Suprapubic skin (tissue), 4 donors: ENCODE data around the gene MIPEP. TPM values are rescaled to one million over a fixed set of nuclear protein-coding genes. Genes with fewer than 3 reads are reported as not detected.
A peak's percentile ranks its signal among the peaks of the same experiment; 100 is the strongest.

ENCODE experiments used
- DNase-seq, 2 donors: peaks; one replicate each; pipeline ENCODE4 v3.0.0-alpha.2; 2019; ENCODE audit warnings: low spot score in 2 of 2
- H3K27ac ChIP-seq: fragments of 200-600 bp; sonication (generic); one replicate; pipeline ENCODE4 v1.5.1; 2019
- H3K27me3 ChIP-seq: fragments of 200-600 bp; sonication (generic); one replicate; pipeline ENCODE4 v1.5.1; 2019
- H3K36me3 ChIP-seq: fragments of 200-600 bp; sonication (generic); one replicate; pipeline ENCODE4 v1.5.1; 2019
- H3K4me1 ChIP-seq: fragments of 200-600 bp; sonication (generic); one replicate; pipeline ENCODE4 v1.5.1; 2019
- H3K4me3 ChIP-seq: fragments of 200-600 bp; sonication (generic); one replicate; pipeline ENCODE4 v1.5.1; 2019; ENCODE audit warnings: mild to moderate bottlenecking
- H3K9me3 ChIP-seq: fragments of 200-600 bp; sonication (generic); one replicate; pipeline ENCODE4 v1.5.1; 2019
- CTCF ChIP-seq, 2 donors: fragments of 200-600 bp in 1 of 2; fragments of 450-650 bp in 1 of 2; sonication (generic) in 1 of 2; IDR thresholded peaks; one replicate each; pipeline ENCODE4 v1.5.1; 2016 to 2019; ENCODE audit warnings: antibody characterized with exemption in 2 of 2, mild to moderate bottlenecking in 1 of 2, moderate library complexity in 1 of 2
- EP300 ChIP-seq: sonication (generic); formaldehyde crosslinking; IDR thresholded peaks from one replicate; pipeline ENCODE4 v1.6.1; 2017; ENCODE audit warnings: antibody characterized with exemption
- POLR2A ChIP-seq, 2 donors: fragments of 450-650 bp; IDR thresholded peaks; one replicate each; pipeline ENCODE4 v1.6.1; 2017; ENCODE audit warnings: antibody characterized with exemption in 2 of 2, mild to moderate bottlenecking in 2 of 2, moderate library complexity in 2 of 2
- POLR2AphosphoS5 ChIP-seq, 3 donors: sonication (generic); formaldehyde crosslinking; IDR thresholded peaks; one replicate each; pipeline ENCODE4 v1.6.1; 2017; ENCODE audit warnings: antibody characterized with exemption in 3 of 3
- WGBS: methylation state at CpG from one replicate; pipeline ENCODE4 v1.1.5; 2018; 5-methylcytosine and 5-hydroxymethylcytosine counted together
- total RNA-seq, 4 donors: library from RNA; depleted of rRNA; stranded (reverse); fragments of >200 nt; gene quantifications; one replicate each; pipeline ENCODE4 v1.1.0, GENCODE V29; 2016

The MIPEP gene
- total RNA-seq, 4 donors from 2014 or later: 26.3 to 51.4 (median 37.6) TPM

DNA sequence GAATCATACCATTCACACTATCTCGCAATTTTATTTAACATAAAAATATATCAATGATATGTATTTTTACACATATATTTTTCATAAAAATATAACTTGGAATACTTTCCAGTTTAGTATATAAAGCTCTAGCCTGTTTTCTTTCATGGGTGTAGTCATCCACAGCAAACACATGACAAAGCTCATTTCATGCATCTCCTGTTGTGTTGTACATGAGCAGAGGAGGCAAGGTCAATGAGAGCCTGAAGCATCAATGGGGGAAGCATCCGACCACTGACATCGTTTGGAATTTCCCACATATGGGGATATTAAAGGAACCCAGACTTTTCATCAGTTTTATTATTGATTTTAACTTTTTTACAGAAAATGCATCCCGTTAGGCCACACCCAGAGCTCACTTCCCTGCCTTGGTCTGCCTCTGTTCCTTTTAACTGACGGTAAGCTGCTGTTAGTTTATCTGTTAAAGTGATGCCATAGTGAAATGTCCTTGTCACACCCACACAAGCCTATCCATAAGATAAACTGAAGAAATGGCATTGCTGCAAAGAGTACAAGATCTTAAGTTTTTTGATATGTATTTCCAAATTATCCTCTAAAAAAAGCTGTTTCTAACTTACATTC, 44.0 kb downstream of the MIPEP start:
- no peak overlapping the region for H3K27ac ChIP-seq
- H3K36me3 ChIP-seq: peaks cover 10% of the 10 kb centered on the region
- H3K27me3 ChIP-seq: no peaks in the 10 kb centered on the region
- H3K4me3 ChIP-seq: no peak overlapping the region
- 83% methylated on average over 5 of the region's 5 CpGs for WGBS
- no peaks in the 10 kb centered on the region for H3K9me3 ChIP-seq
- no peak for DNase-seq
- TF ChIP-seq EP300: no peak
- no peak for TF ChIP-seq CTCF (IDR thresholded peaks at IDR 0.05)
- TF ChIP-seq POLR2AphosphoS5 (IDR thresholded peaks at IDR 0.05): no peak
- TF ChIP-seq POLR2A (IDR thresholded peaks at IDR 0.05): no peak
- peaks cover 16% of the 10 kb centered on the region for H3K4me1 ChIP-seq

GRCh38 chr13:23844132-23844531, 45.1 kb downstream of the MIPEP start:
- DNase-seq: no peak
- Histone ChIP-seq H3K9me3 (no peaks in the 10 kb centered on the region), H3K4me3 (no peak overlapping the region), H3K27ac (no peak overlapping the region), H3K27me3 (no peaks in the 10 kb centered on the region), H3K4me1 (peaks cover 16% of the 10 kb centered on the region), H3K36me3 (peaks cover 10% of the 10 kb centered on the region)
- WGBS: 98% methylated on average over 2 of the region's 2 CpGs
- TF ChIP-seq POLR2A (IDR thresholded peaks at IDR 0.05): no peak

DNA sequence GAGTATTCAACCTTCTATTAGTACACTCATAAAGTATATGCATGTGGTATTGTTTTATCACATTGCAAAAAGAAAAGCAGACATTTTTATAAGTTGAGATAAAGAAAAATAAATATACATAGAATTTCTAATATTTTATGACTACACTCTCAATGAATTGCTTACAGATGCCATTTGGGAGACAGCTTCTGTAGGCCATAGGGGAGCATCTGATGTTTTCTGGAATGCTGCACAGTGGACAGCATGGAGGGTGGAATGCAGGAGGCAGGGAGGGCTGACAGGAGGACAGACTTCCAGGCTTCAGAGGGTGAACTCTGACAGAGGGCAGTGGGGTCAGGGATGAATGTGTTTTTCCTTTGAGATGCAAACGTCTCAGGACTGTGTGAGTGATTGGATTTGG, 45.8 kb downstream of the MIPEP start:
- Histone ChIP-seq H3K4me1 (peaks cover 11% of the 10 kb centered on the region), H3K36me3 (peaks cover 15% of the 10 kb centered on the region), H3K27me3 (no peaks in the 10 kb centered on the region), H3K4me3 (no peak overlapping the region), H3K27ac (no peak overlapping the region), H3K9me3 (no peaks in the 10 kb centered on the region)
- DNase-seq: no peak
- WGBS: 79% methylated on average over 1 of the region's 1 CpG
- TF ChIP-seq POLR2AphosphoS5 (IDR thresholded peaks at IDR 0.05): no peak
- no peak for TF ChIP-seq EP300

- H3K27me3 ChIP-seq: no peaks in the 10 kb centered on the region
- no peaks in the 10 kb centered on the region for H3K9me3 ChIP-seq
- no peak for DNase-seq
- H3K4me1 ChIP-seq: peaks cover under 1% of the 10 kb centered on the region
- peaks cover 18% of the 10 kb centered on the region for H3K36me3 ChIP-seq
- TF ChIP-seq EP300 (no peak), POLR2A (IDR thresholded peaks at IDR 0.05) (no peak), POLR2AphosphoS5 (IDR thresholded peaks at IDR 0.05) (no peak), CTCF (IDR thresholded peaks at IDR 0.05) (no peak)
- WGBS: 94% methylated on average over 8 of the region's 8 CpGs
- H3K4me3 ChIP-seq: no peak overlapping the region
- H3K27ac ChIP-seq: no peak overlapping the region
Measured at GRCh38 chr13:23842406-23842805, 46.8 kb downstream of the MIPEP start.

- TF ChIP-seq EP300 (no peak), POLR2AphosphoS5 (IDR thresholded peaks at IDR 0.05) (no peak), POLR2A (IDR thresholded peaks at IDR 0.05) (no peak), CTCF (IDR thresholded peaks at IDR 0.05) (no peak)
- peak in 1 of 2 donors; percentile 65 for DNase-seq
- Histone ChIP-seq H3K9me3 (no peaks in the 10 kb centered on the region), H3K27ac (peak overlapping the region; percentile 82), H3K36me3 (peaks cover 10% of the 10 kb centered on the region), H3K4me1 (peaks cover 10% of the 10 kb centered on the region), H3K4me3 (peak overlapping the region; percentile 27), H3K27me3 (no peaks in the 10 kb centered on the region)
- 68% methylated on average over 36 of the region's 36 CpGs for WGBS
Measured at GRCh38 chr13:23833733-23834611, 55.2 kb downstream of the MIPEP start.

- DNase-seq: no peak
- peaks cover 15% of the 10 kb centered on the region for H3K4me1 ChIP-seq
- no peaks in the 10 kb centered on the region for H3K27me3 ChIP-seq
- WGBS: 87% methylated on average over 4 of the region's 4 CpGs
- TF ChIP-seq POLR2AphosphoS5 (IDR thresholded peaks at IDR 0.05) (no peak), CTCF (IDR thresholded peaks at IDR 0.05) (no peak), POLR2A (IDR thresholded peaks at IDR 0.05) (no peak), EP300 (no peak)
- H3K9me3 ChIP-seq: no peaks in the 10 kb centered on the region
- H3K27ac ChIP-seq: no peak overlapping the region
- H3K36me3 ChIP-seq: no peaks in the 10 kb centered on the region
- H3K4me3 ChIP-seq: no peak overlapping the region
Measured at GRCh38 chr13:23828866-23829265, 60.3 kb downstream of the MIPEP start.
